SK-N-MC (cell line): ENCODE measurements around the gene GRIK3.

ENCODE experiments used
- EZH2 ChIP-seq: fragments of 200-600 bp; sonication (generic); IDR thresholded peaks from one replicate; pipeline ENCODE4 v1.6.1; 2017; ENCODE audit warnings: antibody characterized with exemption
- POLR2AphosphoS5 ChIP-seq: IDR thresholded peaks from 2 replicates; pipeline ENCODE4 v1.6.1; 2012; ENCODE audit warnings: mild to moderate bottlenecking, low read depth, low read length, borderline replicate concordance

DNA sequence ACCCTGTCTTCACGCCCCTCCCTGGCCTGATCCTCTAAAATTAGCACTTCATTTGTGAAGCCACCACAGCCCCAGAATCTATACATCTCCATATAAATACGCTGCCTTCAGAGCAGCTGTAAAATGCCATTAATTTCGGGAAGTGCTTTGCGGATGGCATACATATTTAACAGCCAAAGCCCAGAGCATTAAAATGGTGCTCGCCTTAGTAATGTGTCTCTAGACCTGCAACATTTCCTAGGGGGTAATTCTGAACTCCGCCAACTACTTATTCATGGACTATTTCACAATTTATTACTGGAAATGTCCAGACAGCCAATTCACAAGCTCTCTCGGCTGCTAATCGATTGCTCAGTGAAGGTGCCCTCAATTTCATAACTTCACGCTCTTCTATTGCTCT, 189.4 kb downstream of the GRIK3 start:
- TF ChIP-seq EZH2 (no peak), POLR2AphosphoS5 (no peak)
